HepG2 (cell line): ENCODE results near the gene MTOR. TPM values are rescaled to one million over a fixed set of nuclear protein-coding genes. Genes with fewer than 3 reads are reported as not detected.

Experiments used
- CBX5 ChIP-seq: sonication (generic); formaldehyde crosslinking; IDR thresholded peaks from 2 replicates; pipeline ENCODE4 v1.4.0; 2020; ENCODE audit warnings: missing genetic modification reagents, borderline replicate concordance
- DRAP1 ChIP-seq: IDR thresholded peaks from 2 replicates; pipeline ENCODE4 v1.6.1; 2016; ENCODE audit warnings: missing genetic modification reagents, missing compliant biosample characterization
- E2F5 ChIP-seq: sonication (generic); formaldehyde crosslinking; conservative IDR thresholded peaks from 2 replicates; pipeline ENCODE4 v1.4.0; 2020; ENCODE audit warnings: missing genetic modification reagents
- FOXM1 ChIP-seq: sonication (generic); formaldehyde crosslinking; IDR thresholded peaks from 2 replicates; pipeline ENCODE4 v1.5.0; 2020; ENCODE audit warnings: missing genetic modification reagents
- HES4 ChIP-seq: sonication (generic); formaldehyde crosslinking; IDR thresholded peaks from 2 replicates; pipeline ENCODE4 v1.9.0; 2021; ENCODE audit warnings: mild to moderate bottlenecking, missing genetic modification reagents, borderline replicate concordance
- MYC ChIP-seq: sonication (generic); formaldehyde crosslinking; IDR thresholded peaks from 2 replicates; pipeline ENCODE4 v1.9.0; 2021; ENCODE audit warnings: missing genetic modification reagents, borderline replicate concordance
- NCOA1 ChIP-seq: sonication (generic); formaldehyde crosslinking; IDR thresholded peaks from 2 replicates; pipeline ENCODE4 v1.9.0; 2021; ENCODE audit warnings: missing genetic modification reagents
- NFE2 ChIP-seq: sonication (generic); formaldehyde crosslinking; IDR thresholded peaks from 2 replicates; pipeline ENCODE4 v1.4.0; 2020; ENCODE audit warnings: missing genetic modification reagents
- NR0B2 ChIP-seq: sonication (generic); formaldehyde crosslinking; IDR thresholded peaks from 2 replicates; pipeline ENCODE4 v1.4.0; 2020; ENCODE audit warnings: mild to moderate bottlenecking, missing genetic modification reagents
- RBM22 ChIP-seq: fragments of 200-400 bp; formaldehyde crosslinking; optimal IDR thresholded peaks from 2 replicates; pipeline ENCODE3; 2017; ENCODE audit warnings: mild to moderate bottlenecking, low read length, moderate library complexity
- SNRNP70 ChIP-seq: fragments of 200-400 bp; formaldehyde crosslinking; IDR thresholded peaks from 2 replicates; pipeline ENCODE4 v1.6.1; 2017; ENCODE audit warnings: mild to moderate bottlenecking, low read depth, low read length, moderate library complexity
- SRSF1 ChIP-seq: fragments of 200-400 bp; formaldehyde crosslinking; optimal IDR thresholded peaks from 2 replicates; pipeline ENCODE3; 2017; ENCODE audit warnings: mild to moderate bottlenecking, low read depth, low read length, moderate library complexity
- ZBTB37 ChIP-seq: sonication (generic); formaldehyde crosslinking; IDR thresholded peaks from 2 replicates; pipeline ENCODE4 v1.4.0; 2020; ENCODE audit warnings: mild to moderate bottlenecking, missing genetic modification reagents
- ZBTB7A ChIP-seq: sonication (generic); formaldehyde crosslinking; IDR thresholded peaks from 2 replicates; pipeline ENCODE4 v1.8.0; 2022; ENCODE audit warnings: mild to moderate bottlenecking, missing genetic modification reagents
- ZFP62 ChIP-seq: sonication (generic); formaldehyde crosslinking; IDR thresholded peaks from 2 replicates; pipeline ENCODE4 v1.4.0; 2020; ENCODE audit warnings: missing genetic modification reagents
- ZNF296 ChIP-seq: sonication (generic); formaldehyde crosslinking; conservative IDR thresholded peaks from 2 replicates; pipeline ENCODE4 v1.5.0; 2020; ENCODE audit warnings: mild to moderate bottlenecking, missing genetic modification reagents
- ZNF441 ChIP-seq: sonication (generic); formaldehyde crosslinking; IDR thresholded peaks from 2 replicates; pipeline ENCODE4 v1.7.0; 2021; ENCODE audit warnings: missing genetic modification reagents, borderline replicate concordance
- ZNF7 ChIP-seq: IDR thresholded peaks from 2 replicates; pipeline ENCODE4 v1.6.1; 2016; ENCODE audit warnings: missing biosample characterization, missing genetic modification reagents
- polyA plus RNA-seq, 8 experiments: library from polyadenylated mRNA; depleted of rRNA in 3 of 8; stranded (reverse) in 7 of 8; unstranded in 1 of 8; fragments of >200 nt; fragmentation: Illumina TruSeq in 4 of 8; extraction: Trizol in 4 of 8; gene quantifications; 2 replicates each; pipeline versions ENCODE4 v1.2.1 to v1.2.3, GENCODE V29; 2011 to 2016; ENCODE audit warnings: low read depth in 4 of 8, missing spikeins in 1 of 8, mixed read lengths in 1 of 8; ENCODE audit not compliant: insufficient read depth in 1 of 8
- total RNA-seq, 5 experiments: library from RNA; depleted of rRNA; stranded (reverse); fragments of >200 nt; fragmentation: Illumina TruSeq; extraction: Trizol; gene quantifications; 2 replicates each; pipeline ENCODE4 v1.2.3, GENCODE V29; 2016; ENCODE audit warnings: low read depth in 1 of 5
- TF ChIP-seq, protein P1 (sequence below), 2 experiments: IDR thresholded peaks; 2 replicates each; pipeline ENCODE4 v1.6.1; 2011 to 2012; ENCODE audit warnings: low read length in 2 of 2, borderline replicate concordance in 1 of 2, low read depth in 1 of 2, mild to moderate bottlenecking in 1 of 2, moderate library complexity in 1 of 2
- TF ChIP-seq, protein P2 (sequence below): sonication (generic); formaldehyde crosslinking; IDR thresholded peaks from 2 replicates; pipeline ENCODE4 v1.5.1; 2020; ENCODE audit warnings: missing genetic modification reagents, mild to moderate bottlenecking, borderline replicate concordance

The MTOR gene
- total and polyA plus RNA-seq, 2 of the 13 experiments (the other 11 are each of a cell fraction or from before 2014, with no cell fraction given): 24.6 to 34.6 TPM

GRCh38 chr1:11059968-11060830, 202.2 kb downstream of the MTOR start, which contains the start of gene SRM (continued):
- TF ChIP-seq ZBTB37 (CRISPR knock-in tag) (no peak), ZFP62 (CRISPR knock-in tag) (no peak), DRAP1 (CRISPR knock-in tag) (peak; percentile 10; the same call in 1 of the 2 replicates), MYC (peak; percentile 50; the same call in 1 of the 2 replicates), FOXM1 (CRISPR knock-in tag) (no peak), HES4 (CRISPR knock-in tag) (no peak), NR0B2 (CRISPR knock-in tag) (peak; percentile 87; the same call in 1 of the 2 replicates), ZNF296 (CRISPR knock-in tag) (no peak), ZNF7 (CRISPR knock-in tag) (no peak), ZBTB7A (no peak), SRSF1 (no peak), CBX5 (CRISPR knock-in tag) (no peak), ZNF441 (CRISPR knock-in tag) (no peak), NCOA1 (no peak), RBM22 (peak; percentile 25), SNRNP70 (no peak), E2F5 (CRISPR knock-in tag) (no peak; the same call in 1 of the 2 replicates), NFE2 (CRISPR knock-in tag) (no peak)
- TF ChIP-seq, protein P1, sequence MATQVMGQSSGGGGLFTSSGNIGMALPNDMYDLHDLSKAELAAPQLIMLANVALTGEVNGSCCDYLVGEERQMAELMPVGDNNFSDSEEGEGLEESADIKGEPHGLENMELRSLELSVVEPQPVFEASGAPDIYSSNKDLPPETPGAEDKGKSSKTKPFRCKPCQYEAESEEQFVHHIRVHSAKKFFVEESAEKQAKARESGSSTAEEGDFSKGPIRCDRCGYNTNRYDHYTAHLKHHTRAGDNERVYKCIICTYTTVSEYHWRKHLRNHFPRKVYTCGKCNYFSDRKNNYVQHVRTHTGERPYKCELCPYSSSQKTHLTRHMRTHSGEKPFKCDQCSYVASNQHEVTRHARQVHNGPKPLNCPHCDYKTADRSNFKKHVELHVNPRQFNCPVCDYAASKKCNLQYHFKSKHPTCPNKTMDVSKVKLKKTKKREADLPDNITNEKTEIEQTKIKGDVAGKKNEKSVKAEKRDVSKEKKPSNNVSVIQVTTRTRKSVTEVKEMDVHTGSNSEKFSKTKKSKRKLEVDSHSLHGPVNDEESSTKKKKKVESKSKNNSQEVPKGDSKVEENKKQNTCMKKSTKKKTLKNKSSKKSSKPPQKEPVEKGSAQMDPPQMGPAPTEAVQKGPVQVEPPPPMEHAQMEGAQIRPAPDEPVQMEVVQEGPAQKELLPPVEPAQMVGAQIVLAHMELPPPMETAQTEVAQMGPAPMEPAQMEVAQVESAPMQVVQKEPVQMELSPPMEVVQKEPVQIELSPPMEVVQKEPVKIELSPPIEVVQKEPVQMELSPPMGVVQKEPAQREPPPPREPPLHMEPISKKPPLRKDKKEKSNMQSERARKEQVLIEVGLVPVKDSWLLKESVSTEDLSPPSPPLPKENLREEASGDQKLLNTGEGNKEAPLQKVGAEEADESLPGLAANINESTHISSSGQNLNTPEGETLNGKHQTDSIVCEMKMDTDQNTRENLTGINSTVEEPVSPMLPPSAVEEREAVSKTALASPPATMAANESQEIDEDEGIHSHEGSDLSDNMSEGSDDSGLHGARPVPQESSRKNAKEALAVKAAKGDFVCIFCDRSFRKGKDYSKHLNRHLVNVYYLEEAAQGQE (IDR thresholded peaks at IDR 0.05; ENCODE audit: borderline replicate concordance in 1 of 2, low read depth in 1 of 2, low read length in 2 of 2): no peak
- TF ChIP-seq, protein P2, sequence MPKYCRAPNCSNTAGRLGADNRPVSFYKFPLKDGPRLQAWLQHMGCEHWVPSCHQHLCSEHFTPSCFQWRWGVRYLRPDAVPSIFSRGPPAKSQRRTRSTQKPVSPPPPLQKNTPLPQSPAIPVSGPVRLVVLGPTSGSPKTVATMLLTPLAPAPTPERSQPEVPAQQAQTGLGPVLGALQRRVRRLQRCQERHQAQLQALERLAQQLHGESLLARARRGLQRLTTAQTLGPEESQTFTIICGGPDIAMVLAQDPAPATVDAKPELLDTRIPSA (CRISPR knock-in tag): no peak
